Measurements from ENCODE around the gene SLC47A2. TPM values are rescaled to one million over a fixed set of nuclear protein-coding genes. Genes with fewer than 3 reads are reported as not detected.
A peak's percentile ranks its signal among the peaks of the same experiment; 100 is the strongest.

Gene SLC47A2
- total and polyA plus RNA-seq, 8 donors, result not detected

DNA sequence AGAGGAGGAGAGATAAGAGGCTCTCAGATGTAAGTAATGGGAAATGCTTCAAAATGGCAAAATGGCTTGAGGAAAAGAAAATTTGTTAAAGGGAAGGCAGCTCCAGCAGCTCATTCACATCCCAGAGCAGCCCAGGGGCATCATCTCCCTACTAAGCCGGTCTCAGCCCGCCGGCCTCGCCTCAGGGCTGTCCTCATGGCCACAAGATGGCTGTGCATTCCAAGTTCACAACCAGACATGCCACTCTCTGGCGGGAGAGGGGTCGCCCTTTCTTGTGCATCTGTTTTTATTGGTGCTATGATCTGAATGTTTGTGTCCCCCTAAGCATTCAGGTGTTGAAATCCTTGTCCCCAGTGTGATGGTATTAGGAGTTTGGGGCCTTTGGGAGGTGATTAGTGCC lies 13.5 kb upstream of the SLC47A2 start:
- Histone ChIP-seq H3K4me3 (no peak overlapping the region), H3K36me3 (no peaks in the 10 kb centered on the region), H3K9me3 (no peaks in the 10 kb centered on the region), H3K4me1 (peaks cover 0 to 25% (median 7%) of the 10 kb centered on the region in 3 donors), H3K27me3 (no peaks in the 10 kb centered on the region), H3K27ac (no peak overlapping the region)
- FAIRE-seq, result no peak
- TF ChIP-seq, protein P1, sequence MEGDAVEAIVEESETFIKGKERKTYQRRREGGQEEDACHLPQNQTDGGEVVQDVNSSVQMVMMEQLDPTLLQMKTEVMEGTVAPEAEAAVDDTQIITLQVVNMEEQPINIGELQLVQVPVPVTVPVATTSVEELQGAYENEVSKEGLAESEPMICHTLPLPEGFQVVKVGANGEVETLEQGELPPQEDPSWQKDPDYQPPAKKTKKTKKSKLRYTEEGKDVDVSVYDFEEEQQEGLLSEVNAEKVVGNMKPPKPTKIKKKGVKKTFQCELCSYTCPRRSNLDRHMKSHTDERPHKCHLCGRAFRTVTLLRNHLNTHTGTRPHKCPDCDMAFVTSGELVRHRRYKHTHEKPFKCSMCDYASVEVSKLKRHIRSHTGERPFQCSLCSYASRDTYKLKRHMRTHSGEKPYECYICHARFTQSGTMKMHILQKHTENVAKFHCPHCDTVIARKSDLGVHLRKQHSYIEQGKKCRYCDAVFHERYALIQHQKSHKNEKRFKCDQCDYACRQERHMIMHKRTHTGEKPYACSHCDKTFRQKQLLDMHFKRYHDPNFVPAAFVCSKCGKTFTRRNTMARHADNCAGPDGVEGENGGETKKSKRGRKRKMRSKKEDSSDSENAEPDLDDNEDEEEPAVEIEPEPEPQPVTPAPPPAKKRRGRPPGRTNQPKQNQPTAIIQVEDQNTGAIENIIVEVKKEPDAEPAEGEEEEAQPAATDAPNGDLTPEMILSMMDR (IDR thresholded peaks at IDR 0.05), result no peak
- intact Hi-C loops (cut with DNase I), result no loop called here
- 91 to 95% methylated on average over 6 of the region's 6 CpGs for WGBS, 2 donors
- DNase-seq, result no peak
- no peak for ATAC-seq

DNA sequence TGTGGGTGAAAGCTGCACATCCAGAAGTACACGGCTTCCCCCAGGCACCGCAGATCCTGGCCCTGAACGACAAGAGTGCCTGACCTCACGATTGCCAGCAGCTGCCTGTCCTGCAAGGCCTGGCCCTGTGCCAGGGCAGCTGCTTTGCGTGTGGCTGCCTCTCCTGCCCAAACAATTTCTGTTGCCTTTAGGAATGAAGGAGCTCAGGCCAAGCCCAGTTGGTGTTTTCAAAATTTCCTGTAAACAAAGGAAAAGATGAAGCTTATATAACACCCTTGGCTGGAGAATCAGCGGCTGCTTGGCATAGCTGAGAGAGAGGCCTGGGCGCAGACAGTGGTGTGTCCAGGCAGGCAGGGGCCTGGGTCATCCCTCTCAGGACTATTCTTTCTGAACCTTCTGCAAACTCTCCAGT lies 11.7 kb upstream of the SLC47A2 start:
- Histone ChIP-seq H3K27ac (peak overlapping the region; percentile 43 to 88 (median 69)), H3K9me3 (no peaks in the 10 kb centered on the region), H3K27me3 (no peaks in the 10 kb centered on the region), H3K4me1 (peaks cover 0 to 32% (median 7%) of the 10 kb centered on the region in 3 donors), H3K36me3 (no peaks in the 10 kb centered on the region), H3K4me3 (no peak overlapping the region)
- DNase-seq, result peak; percentile 72 to 94 (median 81)
- TF ChIP-seq, protein P1 (IDR thresholded peaks at IDR 0.05), result no peak
- FAIRE-seq, result no peak
- 19% methylated on average over 7 of the region's 7 CpGs for WGBS, 2 donors
- ATAC-seq, result peak; percentile 79 to 85 (median 82)
- intact Hi-C loops (cut with DNase I), result no loop called here

DNA sequence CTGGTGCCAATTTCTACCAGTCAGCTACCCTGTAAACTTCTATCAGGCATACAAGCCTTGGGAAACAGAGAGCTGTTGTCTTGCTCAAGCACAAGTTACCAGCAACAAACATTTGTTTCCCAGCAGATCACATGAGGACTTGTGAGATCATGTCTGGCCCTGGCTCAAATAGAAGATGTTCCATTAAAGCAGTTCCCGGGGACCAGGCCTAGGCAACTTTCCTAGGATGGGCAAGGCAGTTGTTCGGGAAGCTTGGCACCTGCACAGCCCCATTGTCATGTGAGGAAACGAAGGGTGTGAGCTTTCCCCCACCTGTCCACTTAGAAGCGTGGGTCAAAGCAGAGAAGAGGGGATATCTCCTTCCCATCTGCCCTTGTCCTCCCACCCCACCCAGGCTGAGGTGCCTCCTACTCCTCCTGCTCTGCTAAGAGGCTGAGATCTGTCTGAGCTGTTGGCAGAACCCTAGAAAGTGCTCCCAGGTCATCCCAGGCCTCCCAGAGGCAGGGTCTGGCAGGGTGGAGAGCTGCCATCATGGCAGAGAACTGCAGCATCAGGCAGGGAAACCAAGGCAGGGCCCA lies 11.2 kb upstream of the SLC47A2 start:
- FAIRE-seq, result no peak
- peaks cover 0 to 32% (median 7%) of the 10 kb centered on the region in 3 donors for H3K4me1 ChIP-seq
- H3K9me3 ChIP-seq, result no peaks in the 10 kb centered on the region
- peak; percentile 57 to 80 (median 74) for ATAC-seq
- H3K4me3 ChIP-seq, result no peak overlapping the region
- TF ChIP-seq, protein P1 (IDR thresholded peaks at IDR 0.05), result no peak
- intact Hi-C loops (cut with DNase I), result no loop called here
- H3K27ac ChIP-seq, result peak overlapping the region; percentile 43 to 88 (median 69)
- WGBS, 2 donors, result 41 to 50% methylated on average over 4 of the region's 4 CpGs
- H3K36me3 ChIP-seq, result no peaks in the 10 kb centered on the region
- DNase-seq, result peak in 3 of 6 donors; percentile 42 to 53 (median 50)
- H3K27me3 ChIP-seq, result no peaks in the 10 kb centered on the region

DNA sequence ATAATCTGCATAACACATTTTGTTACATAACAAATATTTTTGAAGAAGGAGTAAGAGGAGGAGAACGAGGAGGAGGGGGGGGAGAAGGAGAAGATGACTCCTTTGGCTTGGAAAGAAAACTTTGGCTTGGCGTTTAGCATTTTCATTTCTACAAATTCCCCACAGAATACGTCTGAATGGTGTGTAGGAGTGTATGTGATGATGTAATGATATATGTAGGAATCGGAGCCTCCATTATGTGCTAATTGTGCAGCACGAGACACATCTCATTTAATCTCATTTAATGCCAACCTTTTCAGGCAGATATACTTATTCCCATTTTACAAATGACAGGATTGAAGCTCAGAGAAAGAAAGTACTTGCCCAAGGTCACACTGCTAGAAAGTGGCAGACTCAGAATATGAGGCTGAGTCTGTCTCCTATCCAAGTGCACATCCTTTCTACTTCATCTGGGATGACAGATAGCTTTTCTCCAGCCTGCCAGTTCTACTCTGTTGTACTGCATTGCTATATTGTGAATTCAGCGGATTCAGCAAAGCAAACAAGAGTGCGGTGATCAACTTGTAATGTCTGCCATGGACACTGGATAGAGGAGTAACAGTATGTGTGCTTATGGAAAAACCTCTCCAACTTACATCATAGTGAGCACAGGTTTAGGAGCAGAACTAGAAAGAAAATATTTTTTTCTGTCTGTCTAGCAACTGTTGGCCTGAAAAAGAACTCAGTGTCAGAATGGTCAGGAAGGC lies 10.4 kb upstream of the SLC47A2 start:
- Histone ChIP-seq H3K9me3 (no peaks in the 10 kb centered on the region), H3K27me3 (no peaks in the 10 kb centered on the region), H3K4me3 (no peak overlapping the region), H3K27ac (peak overlapping the region; percentile 43 to 88 (median 69)), H3K4me1 (peaks cover 0 to 32% (median 7%) of the 10 kb centered on the region in 3 donors), H3K36me3 (no peaks in the 10 kb centered on the region)
- intact Hi-C loops (cut with DNase I), result no loop called here
- ATAC-seq (no peak), FAIRE-seq (no peak), DNase-seq (no peak)
- WGBS, 2 donors, result 88 to 91% methylated on average over 7 of the region's 7 CpGs
- TF ChIP-seq, protein P1 (IDR thresholded peaks at IDR 0.05), result no peak

DNA sequence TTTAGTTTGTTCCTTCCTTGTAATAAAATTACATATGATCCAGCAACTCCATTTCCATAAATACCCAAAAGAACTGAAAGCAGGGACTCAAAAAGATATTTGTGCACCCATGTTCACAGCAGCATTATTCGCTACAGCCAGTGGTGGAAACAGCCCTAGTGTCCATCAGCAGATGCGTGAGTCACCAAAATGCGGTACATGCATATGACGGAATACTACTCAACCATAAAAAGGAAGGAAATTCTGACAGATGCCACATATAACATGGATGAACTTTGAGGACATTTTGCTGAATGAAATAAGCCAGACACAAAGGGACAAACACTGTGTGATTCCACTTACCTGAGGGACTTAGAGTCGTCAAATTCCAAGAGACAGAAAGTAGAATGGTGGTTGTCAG lies 9.1 kb upstream of the SLC47A2 start:
- no peaks in the 10 kb centered on the region for H3K36me3 ChIP-seq
- peaks cover 0 to 32% (median 7%) of the 10 kb centered on the region in 3 donors for H3K4me1 ChIP-seq
- FAIRE-seq, result no peak
- WGBS, 2 donors, result 91 to 97% methylated on average over 5 of the region's 5 CpGs
- intact Hi-C loops (cut with DNase I), result no loop called here
- TF ChIP-seq, protein P1 (IDR thresholded peaks at IDR 0.05), result no peak
- ATAC-seq, result no peak
- H3K9me3 ChIP-seq, result no peaks in the 10 kb centered on the region
- no peaks in the 10 kb centered on the region for H3K27me3 ChIP-seq
- H3K27ac ChIP-seq, result peak overlapping the region in 1 of 4 donors; percentile 81
- H3K4me3 ChIP-seq, result no peak overlapping the region
- no peak for DNase-seq

Measured in pancreas (tissue), 10 donors.